Posterior cingulate gyrus (tissue), 11 donors: ENCODE results near the gene KDM1B.

Source experiments
- DNase-seq, 10 donors: peaks; one replicate each; pipeline versions ENCODE4 v3.0.0 to v3.0.0-alpha.2; 2020 to 2021; ENCODE audit warnings: mixed read lengths in 3 of 10
- intact Hi-C: fragments of 100-400 bp; cut with DNase I; formaldehyde crosslinking; loops from one replicate; pipeline ENCODE4 v1.15.1; 2023

KDM1B gene

DNA sequence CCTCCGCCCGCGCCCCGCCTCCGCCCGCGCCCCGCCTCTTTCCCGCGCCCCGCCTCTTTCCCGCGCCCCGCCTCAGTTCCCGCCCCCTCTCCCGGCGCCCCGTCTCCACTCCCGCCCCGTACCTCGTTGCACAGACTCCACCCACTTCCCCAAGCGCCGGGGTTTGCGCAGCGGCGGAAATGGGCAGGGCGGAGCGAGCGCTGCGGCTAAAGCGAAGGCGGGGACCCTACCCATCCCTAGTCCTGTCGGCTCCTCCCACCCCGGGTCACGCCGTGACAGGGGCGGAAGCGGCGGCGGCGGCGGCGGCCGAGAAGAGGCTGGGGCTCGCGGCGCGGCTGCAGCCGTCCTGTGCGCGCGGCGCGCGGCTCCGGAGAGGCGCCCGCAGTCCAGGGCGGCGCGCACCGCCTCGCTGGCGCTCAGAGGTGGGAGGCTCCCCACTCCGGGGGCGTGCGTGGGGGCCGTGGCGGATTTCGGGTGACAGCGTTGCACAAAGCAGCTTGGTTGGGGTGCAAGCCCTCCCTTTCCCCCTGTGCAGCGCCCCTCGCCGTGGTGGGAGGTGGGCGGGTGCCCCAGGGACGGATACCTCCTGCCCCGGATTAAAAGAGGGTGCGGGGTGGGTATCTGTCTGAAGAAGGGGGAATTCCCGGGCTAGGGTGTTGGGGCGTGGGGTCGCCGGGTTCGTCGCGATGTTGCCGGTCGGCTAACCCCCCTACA lies at the start of gene KDM1B:
KDM1B (plus strand) TSS at position 273 of the 714 bp plus-strand sequence. CDS start 4,474 bp downstream, outside the sequence.
- peak; percentile 98 to 100 (median 99) for DNase-seq
- intact Hi-C loops = loop anchor here (1.0 to 10.0 kb wide), 2 partner anchors 109 to 171 kb away; partner anchors contain the start of genes DEK and KIF13A

DNA sequence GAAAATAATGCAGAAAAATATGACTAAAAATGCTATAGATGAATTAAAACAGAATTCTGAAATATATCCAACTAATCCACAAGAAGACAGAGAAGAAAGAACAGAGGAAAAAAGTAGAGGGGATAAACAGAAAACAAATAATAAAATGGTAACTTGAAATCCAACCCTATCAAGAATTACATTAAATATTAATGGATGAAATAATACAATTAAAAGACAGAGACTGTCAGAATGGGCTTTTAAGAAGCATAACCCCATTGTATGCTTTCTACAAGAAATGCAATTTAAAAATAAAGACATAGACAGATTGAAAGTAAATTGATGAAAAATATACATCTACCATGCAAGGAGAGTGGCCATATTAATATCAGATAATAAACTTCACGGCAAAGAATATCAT lies 48.2 kb upstream of the KDM1B start:
- no peak for DNase-seq
- intact Hi-C loops = no loop called here

DNA sequence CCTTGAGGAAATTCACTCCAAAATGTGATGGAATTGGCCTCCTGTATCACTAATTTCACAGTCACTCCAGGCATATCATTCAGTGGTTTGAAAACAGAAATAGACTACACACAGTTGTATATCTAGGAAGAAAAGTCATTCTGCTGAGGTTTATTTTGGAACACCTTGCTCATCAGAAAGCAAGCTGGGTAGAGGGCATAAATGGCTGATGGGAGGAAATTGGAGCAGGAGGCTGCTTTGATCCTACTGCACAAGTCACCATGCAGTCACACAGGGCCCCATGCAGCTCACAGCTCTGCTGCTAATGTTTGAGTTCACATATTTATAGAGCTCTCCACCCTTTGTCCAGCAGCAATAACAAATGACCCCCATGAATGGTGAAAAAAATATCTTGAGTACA lies 45.1 kb upstream of the KDM1B start:
- intact Hi-C loops = no loop called here
- DNase-seq = no peak

- no peak for DNase-seq
- intact Hi-C loops = no loop called here
Observed at GRCh38 chr6:18115356-18115755, 39.9 kb upstream of the KDM1B start.

DNA sequence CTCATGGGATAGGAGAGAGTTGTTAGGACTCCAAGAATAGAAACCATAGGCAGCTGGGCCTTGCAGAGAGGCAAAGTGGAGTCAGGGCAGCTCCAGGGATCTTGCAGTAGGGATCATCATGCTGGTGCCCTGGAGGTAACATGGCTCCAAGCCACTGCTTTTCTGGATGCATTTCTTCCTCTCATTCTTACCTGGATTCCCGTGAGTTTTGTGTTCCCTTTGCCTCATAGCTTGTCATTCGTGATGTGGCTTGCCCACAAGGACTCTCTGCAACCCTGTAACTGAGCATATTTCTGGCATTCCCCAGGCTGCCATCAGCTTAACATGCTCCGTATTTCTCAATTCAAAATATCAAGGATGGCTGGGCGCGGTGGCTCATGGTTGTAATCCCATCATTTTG lies 38.1 kb upstream of the KDM1B start:
- DNase-seq = no peak
- intact Hi-C loops = no loop called here

DNA sequence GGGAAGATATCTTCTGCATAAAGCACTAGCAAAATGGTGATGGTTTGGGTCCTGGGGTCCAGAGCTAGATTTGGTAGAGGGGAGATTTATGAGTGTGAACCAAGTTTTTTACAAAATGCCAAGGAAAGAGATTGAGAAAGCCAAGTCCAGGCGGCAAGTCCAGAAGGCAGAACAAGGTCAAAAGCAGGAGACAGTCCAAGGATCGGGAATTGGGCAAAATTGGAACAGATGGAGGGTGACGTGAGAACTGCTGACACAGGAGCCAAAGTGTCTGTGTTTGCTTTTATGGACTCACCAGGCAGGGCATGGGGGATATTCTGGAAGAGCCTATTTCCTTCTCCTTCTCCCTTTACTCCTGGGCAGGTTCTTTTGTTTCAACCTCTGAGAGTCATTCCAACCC lies 36.9 kb upstream of the KDM1B start:
- intact Hi-C loops = no loop called here
- DNase-seq = no peak

- no peak for DNase-seq
- intact Hi-C loops = no loop called here
Observed at GRCh38 chr6:18119236-18119635, 36.0 kb upstream of the KDM1B start.

GRCh38 chr6:18121580-18122127 lies 33.6 kb upstream of the KDM1B start:
- DNase-seq = peak in 1 of 10 donors; percentile 78
- intact Hi-C loops = loop anchor here (2.0 to 5.0 kb wide), 2 partner anchors 133 to 289 kb away; no protein-coding TSS in a partner anchor

GRCh38 chr6:18122128-18123093 lies 32.8 kb upstream of the KDM1B start, which contains the start of gene NHLRC1:
TSS of gene NHLRC1 (minus strand) at chr6:18122677. CDS start at chr6:18122606, 71 bp downstream.
- DNase-seq = peak; percentile 81 to 98 (median 89)
- intact Hi-C loops = loop anchor here (2.0 to 5.0 kb wide), 2 partner anchors 134 to 290 kb away; no protein-coding TSS in a partner anchor

- no peak for DNase-seq
- intact Hi-C loops = no loop called here
Observed at GRCh38 chr6:18126121-18126520, 29.1 kb upstream of the KDM1B start.

DNA sequence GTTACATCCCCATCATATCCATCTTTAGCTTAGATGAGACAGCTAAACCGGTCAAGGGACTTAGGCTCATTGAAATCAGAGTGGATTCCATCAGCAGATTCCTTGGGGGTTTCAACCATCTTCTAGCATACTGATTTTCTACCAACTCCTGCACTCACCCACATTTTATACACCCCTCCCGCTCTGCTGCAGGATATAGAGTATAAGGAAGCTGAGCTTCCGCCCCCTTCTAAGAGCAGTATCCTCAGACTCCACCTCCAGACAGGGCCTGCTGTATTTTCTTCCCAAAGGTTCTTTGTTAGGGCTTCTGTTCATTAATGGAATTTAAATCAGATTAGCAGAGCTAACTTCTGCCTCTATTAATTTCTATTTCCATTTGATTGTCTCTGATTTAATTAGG lies 22.9 kb upstream of the KDM1B start:
- no peak for DNase-seq
- intact Hi-C loops = no loop called here

DNA sequence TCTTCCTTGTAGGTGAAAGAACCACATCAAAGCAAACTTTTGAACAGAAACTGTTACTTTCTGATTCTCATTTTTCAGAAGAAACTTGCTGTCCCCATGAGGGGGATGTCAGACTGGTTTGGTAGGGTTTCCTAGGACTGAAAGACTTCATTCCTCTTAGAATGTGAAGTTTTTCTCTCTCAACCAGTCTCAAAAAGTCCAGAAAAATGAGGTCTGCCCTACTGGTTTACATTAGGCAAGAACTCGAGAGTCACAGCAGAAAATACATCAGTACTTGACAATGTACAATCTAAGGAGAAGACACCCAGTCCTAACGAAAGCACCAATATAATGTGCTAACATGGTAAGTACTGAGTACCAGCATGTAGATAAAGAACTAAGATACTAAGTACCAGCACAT lies 20.1 kb upstream of the KDM1B start:
- intact Hi-C loops = no loop called here
- no peak for DNase-seq

- no peak for DNase-seq
- intact Hi-C loops = no loop called here
Observed at GRCh38 chr6:18136260-18136659, 19.0 kb upstream of the KDM1B start.

DNA sequence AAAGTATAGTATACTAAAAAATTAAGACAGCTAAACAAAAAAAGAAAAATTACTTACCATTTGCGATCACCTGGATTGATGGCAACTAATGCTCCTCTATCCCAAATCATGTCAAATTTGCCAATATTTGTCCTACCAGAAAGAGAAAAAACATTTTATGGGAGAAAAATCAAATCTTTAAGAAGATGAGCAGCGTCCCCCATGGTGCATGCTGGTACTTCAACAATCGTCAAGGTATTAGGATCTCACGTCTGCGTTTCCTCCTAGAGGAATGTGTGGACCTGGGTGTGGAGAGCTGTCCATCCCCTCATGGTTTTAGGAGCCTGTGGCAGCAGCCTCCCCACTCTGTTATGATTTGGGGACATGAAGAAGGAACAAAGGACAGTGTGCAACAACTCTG lies 16.3 kb upstream of the KDM1B start:
- intact Hi-C loops = no loop called here
- no peak for DNase-seq

DNA sequence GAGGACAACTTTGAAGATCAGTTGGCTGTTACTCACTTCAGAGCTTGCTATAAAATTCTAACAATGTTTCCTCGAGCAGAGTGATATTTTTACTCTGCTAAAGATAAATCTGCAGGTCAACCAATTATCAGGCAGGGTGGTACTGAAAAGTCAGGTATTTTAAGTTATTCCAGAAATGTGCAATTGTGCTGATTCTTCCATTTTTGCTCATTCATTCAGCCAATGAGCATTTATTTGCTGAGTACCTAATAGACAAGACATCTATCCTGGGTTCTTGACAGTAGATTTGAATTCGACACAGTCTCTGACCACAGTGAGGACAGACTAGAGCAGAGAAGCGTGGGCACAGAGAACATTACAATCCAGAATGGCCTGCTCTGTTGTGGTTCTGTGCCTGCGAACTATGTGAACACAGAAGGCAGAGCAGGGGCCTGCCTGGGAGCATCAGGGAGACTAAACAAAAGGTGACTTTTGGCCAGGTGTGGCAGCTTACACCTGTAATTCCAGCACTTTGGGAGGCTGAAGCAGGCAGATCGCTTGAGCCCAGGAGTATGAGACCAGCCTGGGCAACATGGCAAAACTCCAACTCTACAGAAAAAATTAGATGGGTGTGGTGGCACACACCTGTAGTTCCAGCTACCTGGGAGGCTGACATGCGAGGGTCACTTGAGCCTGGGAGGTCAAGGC lies 15.1 kb upstream of the KDM1B start:
- DNase-seq = no peak
- intact Hi-C loops = no loop called here

DNA sequence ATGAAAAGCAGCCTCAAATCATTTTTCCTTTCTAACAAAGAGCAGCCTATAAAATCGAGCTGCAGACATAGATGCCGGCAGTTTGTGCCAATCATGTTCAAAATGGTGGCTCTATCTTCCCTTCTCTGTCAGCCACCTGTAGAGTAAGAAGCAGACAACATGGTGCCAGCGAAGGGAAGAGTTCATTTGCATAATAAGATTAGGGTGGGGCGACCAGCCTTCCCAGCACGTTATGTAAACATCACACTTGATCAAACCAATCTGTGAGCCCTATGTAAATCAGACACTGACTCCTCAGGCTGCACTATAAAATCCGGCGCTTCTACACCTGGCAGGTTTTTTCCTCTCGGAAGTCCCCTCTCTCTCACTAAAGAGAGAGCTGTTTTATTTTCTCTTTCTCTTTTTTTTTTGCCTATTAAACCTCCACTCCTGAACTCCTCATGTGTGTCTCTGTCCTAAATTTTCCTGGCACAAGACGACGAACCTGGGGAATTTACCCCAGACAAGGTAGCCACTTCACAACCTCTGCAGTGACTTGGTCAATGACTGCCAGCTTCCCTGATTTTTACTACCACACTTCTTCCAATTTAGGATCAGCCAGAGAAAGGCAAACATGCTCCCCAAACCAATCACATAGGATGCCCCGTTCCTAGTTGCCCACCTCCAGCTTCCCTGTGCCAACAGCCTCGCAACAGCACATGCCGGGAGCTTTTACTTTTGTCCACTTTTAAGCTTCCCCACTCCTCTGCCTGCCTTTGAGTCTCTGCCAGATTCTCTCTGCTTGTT lies 13.2 kb upstream of the KDM1B start:
- DNase-seq = no peak
- intact Hi-C loops = no loop called here

DNA sequence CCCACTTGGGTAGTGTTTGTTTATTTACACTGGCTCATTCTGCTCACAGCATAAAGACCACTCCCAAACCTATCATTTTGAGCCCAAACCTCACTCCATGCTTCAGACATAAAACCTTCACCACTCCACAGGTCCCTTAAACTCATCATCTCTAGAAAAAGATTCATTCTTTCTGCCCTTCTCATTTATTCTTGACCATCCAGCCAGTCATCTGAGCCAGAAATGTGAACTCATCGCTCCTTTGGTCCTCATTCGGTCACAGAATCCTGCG lies 12.7 kb upstream of the KDM1B start:
- DNase-seq = no peak
- intact Hi-C loops = no loop called here

- intact Hi-C loops = no loop called here
- no peak for DNase-seq
Observed at GRCh38 chr6:18147160-18147559, 8.1 kb upstream of the KDM1B start.

GRCh38 chr6:18147616-18148015 lies 7.6 kb upstream of the KDM1B start:
- intact Hi-C loops = no loop called here

More at GRCh38 chr6:18147616-18148015, 7.6 kb upstream of the KDM1B start:
- DNase-seq = no peak
